Activated naive CD4-positive, alpha-beta T cell treated with anti-CD3 and anti-CD28 coated beads, Interleukin-2, amount 50 U/mL, for 72 hours (primary cell): ENCODE results near the gene RBM8A. TPM values are rescaled to one million over a fixed set of nuclear protein-coding genes. Genes with fewer than 3 reads are reported as not detected.
A peak's percentile ranks its signal among the peaks of the same experiment; 100 is the strongest.

Experiments
- ATAC-seq, 2 donors: fragments of 150-1000 bp; cut with Tn5 transposase; 2 replicates each; pipeline ENCODE4 v1.10.0; 2021; ENCODE audit warnings: mild to moderate bottlenecking in 2 of 2, moderate library complexity in 2 of 2
- DNase-seq, 2 donors: peaks; one replicate each; pipeline ENCODE4 v3.0.0; 2021 to 2022; ENCODE audit warnings: low spot score in 2 of 2
- H3K27ac Mint-ChIP-seq, 2 donors: one replicate each; pipeline ENCODE4 v1.8.0; 2022; ENCODE audit warnings: mild to moderate bottlenecking in 2 of 2, mixed read lengths in 2 of 2
- H3K36me3 Mint-ChIP-seq, 2 donors: one replicate each; pipeline ENCODE4 v1.8.0; 2022; ENCODE audit warnings: mixed read lengths in 2 of 2
- H3K9me3 Mint-ChIP-seq, 2 donors: one replicate each; pipeline ENCODE4 v1.8.0; 2022; ENCODE audit warnings: mixed read lengths in 2 of 2
- total RNA-seq, 2 donors: library from RNA; stranded (reverse); gene quantifications; one replicate each; pipeline ENCODE4 v1.2.3, GENCODE V29; 2022

Gene RBM8A
- total RNA-seq, 2 donors from 2014 or later, result 254 to 286 TPM

DNA sequence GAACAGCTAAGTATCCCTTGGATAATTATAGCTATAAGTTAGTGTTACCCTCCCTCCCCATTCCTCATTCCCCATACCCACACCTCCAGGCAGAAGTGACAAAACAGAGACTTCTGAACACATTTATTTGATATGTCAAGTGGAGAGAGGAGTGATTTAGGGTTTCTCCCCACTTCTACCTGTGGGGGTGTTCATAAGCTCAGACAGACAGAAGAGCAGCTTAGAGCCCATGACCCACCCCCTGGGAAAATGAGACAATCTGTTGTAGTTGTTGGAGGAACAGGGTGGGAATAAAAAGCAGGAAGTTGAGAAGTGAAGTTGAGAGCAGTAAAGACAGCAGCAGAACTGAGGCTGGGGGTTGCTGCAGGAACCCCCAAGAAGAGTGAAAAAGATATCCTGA, 32.0 kb upstream of the RBM8A start:
- ATAC-seq, result no peak
- H3K36me3 Mint-ChIP-seq, result peaks cover 11% of the 10 kb centered on the region in 2 donors
- no peaks in the 10 kb centered on the region for H3K9me3 Mint-ChIP-seq
- no peak for DNase-seq
- no peak overlapping the region for H3K27ac Mint-ChIP-seq

DNA sequence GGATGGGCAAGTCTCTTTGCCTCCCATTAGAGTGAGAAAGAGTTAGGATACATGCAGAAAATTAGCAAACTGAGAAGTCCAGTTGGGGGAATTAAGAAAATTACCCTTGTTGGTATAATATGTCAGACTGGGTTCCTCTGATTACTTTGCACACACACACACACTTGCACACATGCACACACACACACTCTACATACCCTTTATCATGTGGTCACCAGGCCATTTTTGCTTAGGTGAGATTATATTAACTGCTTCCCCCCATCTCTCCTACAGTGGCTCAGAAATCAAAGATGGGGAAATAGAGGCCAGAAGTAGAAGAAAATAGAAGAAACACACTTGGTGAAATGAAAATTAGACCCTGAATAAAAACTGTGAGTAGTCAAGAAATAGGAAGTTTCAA, 31.4 kb upstream of the RBM8A start:
- ATAC-seq, result no peak
- Mint-ChIP-seq H3K27ac (no peak overlapping the region), H3K36me3 (peaks cover 7 to 11% of the 10 kb centered on the region in 2 donors), H3K9me3 (no peaks in the 10 kb centered on the region)
- no peak for DNase-seq

DNA sequence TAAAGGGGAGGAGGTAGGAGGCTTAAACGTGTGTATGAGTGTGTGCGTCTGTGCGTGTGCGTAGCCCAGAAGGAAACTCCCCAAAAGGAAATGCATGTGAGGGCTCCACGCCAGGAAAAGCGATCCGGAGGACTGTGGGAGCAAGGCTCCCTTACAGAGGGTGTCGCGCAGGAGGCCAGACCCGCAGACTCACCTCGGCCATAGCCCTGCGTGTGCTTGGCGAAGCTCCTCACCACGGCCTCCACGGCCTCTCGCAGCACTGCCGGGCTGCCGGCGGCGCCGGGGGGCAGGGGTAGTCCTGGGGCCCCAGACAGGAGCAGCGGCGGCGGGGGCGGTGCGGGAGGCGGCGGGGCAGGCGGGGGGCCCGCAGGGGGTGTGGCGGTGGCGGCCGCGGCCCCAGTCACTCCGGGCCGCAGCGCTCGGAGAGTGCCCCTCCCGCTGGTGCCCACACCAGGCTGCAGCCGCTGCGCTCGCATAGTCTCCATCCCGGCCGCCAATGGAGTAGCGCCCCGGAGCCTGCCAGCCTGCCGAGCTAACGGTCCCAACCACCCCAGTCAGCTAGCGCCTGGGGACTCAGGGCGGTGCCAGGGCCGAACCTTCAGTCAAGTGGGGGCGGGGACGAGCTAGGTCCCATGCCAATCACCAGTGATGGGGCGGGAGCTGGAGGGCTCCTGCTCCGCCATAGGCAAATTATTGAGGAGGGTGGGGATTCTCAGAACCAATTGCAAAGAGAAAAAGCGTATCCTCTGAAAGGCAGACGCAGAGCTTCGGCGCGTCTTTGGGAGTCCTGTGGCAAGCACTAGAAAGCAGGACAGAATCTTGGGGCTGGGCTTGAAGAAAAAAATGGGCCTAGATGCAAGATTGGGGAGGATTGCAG, 30.4 kb upstream of the RBM8A start, which contains the start of gene LIX1L:
TSS of gene LIX1L (minus strand) at position 575 of the 877 bp plus-strand sequence. CDS start at position 485, 90 bp downstream.
- peak; percentile 93 to 94 for DNase-seq
- peak; percentile 91 to 92 for ATAC-seq
- H3K27ac Mint-ChIP-seq, result peak within 1 kb of the TSS; percentile 51 to 73
- peaks cover 7 to 11% of the 10 kb centered on the region in 2 donors for H3K36me3 Mint-ChIP-seq
- H3K9me3 Mint-ChIP-seq, result no peaks in the 10 kb centered on the region

DNA sequence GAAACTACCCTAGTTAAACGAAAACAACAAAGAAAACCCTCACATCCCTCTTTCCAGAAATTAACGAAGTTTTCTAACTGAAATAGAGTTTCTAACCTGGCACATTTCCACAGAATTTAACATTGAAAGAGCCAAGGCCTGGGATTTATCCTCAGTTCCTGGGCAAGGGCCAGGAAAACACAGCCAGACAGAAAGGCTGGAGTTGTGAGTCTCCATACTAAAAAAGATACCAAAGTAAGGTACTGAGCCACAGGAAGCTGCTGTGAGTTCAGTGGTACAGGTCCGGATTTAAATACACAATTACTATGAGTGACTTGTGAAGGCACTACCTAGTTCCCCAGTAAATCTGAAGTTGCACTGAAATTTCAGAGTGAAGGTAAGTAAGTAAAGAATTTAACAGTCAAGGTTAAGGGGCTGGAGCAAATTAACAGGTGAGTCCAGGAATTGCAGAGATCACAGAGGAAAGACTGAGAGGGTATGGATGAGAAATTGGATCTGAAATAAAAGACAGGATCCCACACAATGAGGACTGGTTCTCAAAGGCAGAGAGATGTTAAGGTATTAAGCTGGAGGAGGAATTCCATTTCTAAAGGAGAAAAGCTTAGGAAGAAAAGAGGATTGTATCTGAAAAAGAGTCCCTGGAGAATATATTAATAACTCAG, 29.6 kb upstream of the RBM8A start:
- H3K9me3 Mint-ChIP-seq, result no peaks in the 10 kb centered on the region
- H3K27ac Mint-ChIP-seq, result peak overlapping the region; percentile 39 to 73
- ATAC-seq (no peak), DNase-seq (no peak)
- peaks cover 7 to 11% of the 10 kb centered on the region in 2 donors for H3K36me3 Mint-ChIP-seq

DNA sequence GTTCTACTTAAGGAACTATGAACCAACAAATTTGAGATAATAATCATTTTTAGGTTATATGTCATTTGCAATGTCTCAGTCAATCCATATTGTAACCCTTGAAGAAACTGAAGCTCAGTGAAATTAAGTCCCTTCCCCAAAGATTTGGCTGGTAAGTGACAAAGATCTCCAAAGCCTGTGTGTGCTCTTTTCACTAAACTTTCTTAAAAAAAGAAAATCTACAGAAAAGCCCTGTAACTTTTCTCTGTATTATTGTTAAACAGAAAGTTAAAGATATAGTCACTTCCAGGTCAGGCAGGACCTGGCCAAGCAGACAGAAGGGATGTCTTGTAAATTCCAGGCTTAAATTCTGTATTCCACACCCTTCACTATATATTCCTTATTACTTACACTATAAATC, 29.1 kb upstream of the RBM8A start:
- H3K36me3 Mint-ChIP-seq, result peaks cover 7 to 11% of the 10 kb centered on the region in 2 donors
- peak overlapping the region in 1 of 2 donors; percentile 73 for H3K27ac Mint-ChIP-seq
- H3K9me3 Mint-ChIP-seq, result no peaks in the 10 kb centered on the region
- no peak for DNase-seq
- ATAC-seq, result no peak

DNA sequence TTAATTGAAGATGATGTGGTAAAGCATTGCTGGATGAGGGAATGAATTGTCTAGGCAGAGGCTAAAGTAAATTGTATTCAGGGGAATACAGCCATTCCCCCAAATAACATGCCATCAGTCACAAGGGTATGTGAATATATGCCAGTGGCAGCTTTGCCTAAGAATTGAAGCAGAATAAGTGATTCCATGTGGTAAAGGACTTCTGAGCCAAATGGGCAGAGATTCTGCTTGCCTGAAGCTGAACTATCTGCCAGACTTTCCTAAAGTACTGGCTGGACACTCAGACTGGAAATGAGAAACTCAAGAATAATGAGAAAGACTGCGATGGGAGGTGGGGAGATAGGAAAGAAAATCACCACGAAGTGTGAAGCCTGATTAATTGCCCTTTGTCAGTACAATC, 28.2 kb upstream of the RBM8A start:
- H3K27ac Mint-ChIP-seq, result no peak overlapping the region
- H3K9me3 Mint-ChIP-seq, result no peaks in the 10 kb centered on the region
- peaks cover 6 to 7% of the 10 kb centered on the region in 2 donors for H3K36me3 Mint-ChIP-seq
- DNase-seq (no peak), ATAC-seq (no peak)

DNA sequence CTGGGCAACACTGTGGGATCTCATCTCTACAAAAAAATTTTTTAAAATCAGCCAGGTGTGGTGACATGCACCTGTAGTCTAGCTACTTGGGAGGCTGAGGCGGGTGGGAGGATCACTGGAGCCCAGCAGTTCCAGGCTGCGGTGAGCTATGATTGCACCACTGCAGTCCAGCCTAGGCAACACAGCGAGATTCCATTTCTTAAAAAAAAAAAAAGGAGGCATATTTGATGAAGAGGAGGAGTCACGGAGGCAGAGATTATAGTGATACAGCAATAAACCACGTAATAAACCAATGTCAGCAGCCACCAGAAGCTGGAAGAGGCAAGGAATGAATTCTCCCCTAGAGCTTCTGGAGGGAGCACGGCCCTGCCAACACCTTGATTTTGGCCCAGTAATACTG, 26.6 kb upstream of the RBM8A start:
- Mint-ChIP-seq H3K36me3 (peaks cover 6 to 7% of the 10 kb centered on the region in 2 donors), H3K9me3 (no peaks in the 10 kb centered on the region)

DNA sequence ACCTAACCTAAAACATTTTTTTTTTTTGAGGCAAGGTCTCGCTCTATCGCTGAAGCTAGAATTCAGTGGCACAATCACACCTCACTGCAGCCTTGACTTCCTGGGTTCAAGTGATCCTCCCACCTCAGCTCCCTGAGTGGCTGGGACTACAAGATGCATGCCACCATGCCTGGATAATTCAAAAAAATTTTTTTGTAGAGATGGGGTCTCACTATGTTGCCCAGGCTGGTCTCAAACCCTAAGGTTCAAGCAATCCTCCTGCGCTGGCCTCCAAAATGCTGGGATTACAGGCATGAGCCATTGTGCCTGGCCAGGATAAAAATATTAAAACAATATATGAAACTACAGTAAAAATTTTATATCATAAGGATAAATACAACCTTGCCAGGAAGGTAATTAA, 25.6 kb upstream of the RBM8A start:
- Mint-ChIP-seq H3K36me3 (peaks cover 6 to 7% of the 10 kb centered on the region in 2 donors), H3K27ac (no peak overlapping the region), H3K9me3 (no peaks in the 10 kb centered on the region)
- ATAC-seq (no peak), DNase-seq (no peak)

More for the DNA sequence above, 26.6 kb upstream of the RBM8A start:
- DNase-seq (no peak), ATAC-seq (no peak)
- no peak overlapping the region for H3K27ac Mint-ChIP-seq

DNA sequence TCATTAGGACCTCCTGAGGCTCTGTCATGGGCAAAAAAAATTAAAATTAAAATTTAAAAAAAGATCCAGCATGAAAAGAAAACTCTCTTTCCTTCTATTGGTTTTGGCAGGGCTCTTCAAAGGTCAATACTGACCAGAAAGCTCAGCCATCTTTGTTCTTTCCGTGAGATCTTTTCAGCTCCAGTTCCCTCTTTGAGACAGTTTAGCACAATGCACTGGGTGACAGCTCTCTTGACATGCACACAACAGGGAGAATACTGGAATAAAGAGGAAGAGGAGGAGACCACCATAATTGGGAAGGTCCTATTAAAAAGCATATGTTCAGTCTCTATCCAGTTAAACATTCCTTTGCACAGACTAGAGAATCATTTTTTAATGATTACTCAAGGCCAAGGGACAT, 24.2 kb upstream of the RBM8A start:
- H3K36me3 Mint-ChIP-seq, result no peaks in the 10 kb centered on the region

DNA sequence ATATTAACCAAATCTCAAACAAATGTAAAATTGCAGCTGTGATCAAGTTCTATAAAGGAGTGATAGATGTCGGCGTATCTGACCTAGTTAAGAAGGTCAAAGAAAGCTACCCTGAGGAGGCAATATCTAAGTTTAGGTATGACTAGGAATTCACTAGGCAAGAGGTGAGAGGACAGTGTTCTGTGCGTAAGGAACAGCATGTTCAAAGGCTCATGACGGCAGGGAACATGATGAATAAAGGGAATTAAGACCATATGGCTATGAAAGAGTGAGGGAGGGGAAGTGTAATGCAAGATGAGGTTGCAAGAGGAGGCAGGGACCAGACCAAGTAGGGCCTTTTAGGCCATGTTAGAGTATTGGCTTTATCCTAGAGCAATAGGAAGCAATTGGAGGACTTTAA, 21.9 kb upstream of the RBM8A start:
- DNase-seq (no peak), ATAC-seq (no peak)
- no peaks in the 10 kb centered on the region for H3K9me3 Mint-ChIP-seq
- no peak overlapping the region for H3K27ac Mint-ChIP-seq
- no peaks in the 10 kb centered on the region for H3K36me3 Mint-ChIP-seq

More for the DNA sequence above, 24.2 kb upstream of the RBM8A start:
- H3K27ac Mint-ChIP-seq, result no peak overlapping the region
- no peak for DNase-seq
- no peak for ATAC-seq
- H3K9me3 Mint-ChIP-seq, result no peaks in the 10 kb centered on the region

DNA sequence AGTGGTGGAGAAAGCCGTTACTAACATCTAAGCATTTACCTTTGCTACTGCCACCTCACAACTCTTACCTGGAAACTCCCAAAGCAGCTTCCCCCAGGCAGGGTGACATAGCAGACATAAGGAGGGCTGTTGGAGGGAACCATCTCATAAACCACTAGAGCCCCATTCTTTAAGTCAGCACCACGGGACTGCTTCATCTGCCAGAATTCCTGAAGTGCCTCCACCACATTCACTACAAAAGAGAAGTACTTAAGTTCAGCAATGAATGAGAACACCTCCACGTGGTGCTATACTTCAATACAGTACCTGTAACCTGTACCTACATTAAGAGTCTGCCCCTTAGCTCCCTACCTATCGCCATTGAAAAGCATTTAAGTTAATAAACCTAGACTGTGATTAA, 20.3 kb upstream of the RBM8A start:
- Mint-ChIP-seq H3K9me3 (no peaks in the 10 kb centered on the region), H3K27ac (no peak overlapping the region), H3K36me3 (no peaks in the 10 kb centered on the region)
- DNase-seq, result no peak
- no peak for ATAC-seq

DNA sequence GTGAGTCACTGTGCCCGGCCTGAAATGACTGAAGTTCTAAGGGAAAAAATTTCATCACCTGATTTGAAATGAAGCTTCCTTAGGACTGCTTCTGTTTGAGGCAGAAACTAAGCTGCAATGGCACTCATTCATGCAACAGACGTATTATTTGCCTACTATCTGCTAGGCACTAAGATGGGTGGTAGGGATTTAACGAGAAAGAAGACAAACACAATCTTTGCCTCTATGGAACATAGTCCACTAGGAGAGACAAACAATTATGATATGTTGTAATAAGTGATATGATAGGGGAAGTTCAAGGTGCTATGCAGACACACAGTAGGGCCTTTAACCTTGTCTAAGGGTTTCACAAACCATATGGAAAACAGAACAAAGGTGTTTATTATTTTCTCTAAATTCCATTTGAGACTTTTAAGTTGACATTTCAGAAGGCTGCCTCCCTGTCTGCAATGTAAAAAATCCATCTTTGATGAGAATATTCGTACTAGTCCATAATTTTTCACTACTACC, 19.2 kb upstream of the RBM8A start:
- Mint-ChIP-seq H3K27ac (peak overlapping the region in 1 of 2 donors; percentile 69), H3K9me3 (no peaks in the 10 kb centered on the region), H3K36me3 (no peaks in the 10 kb centered on the region)
- ATAC-seq, result no peak
- DNase-seq, result no peak

DNA sequence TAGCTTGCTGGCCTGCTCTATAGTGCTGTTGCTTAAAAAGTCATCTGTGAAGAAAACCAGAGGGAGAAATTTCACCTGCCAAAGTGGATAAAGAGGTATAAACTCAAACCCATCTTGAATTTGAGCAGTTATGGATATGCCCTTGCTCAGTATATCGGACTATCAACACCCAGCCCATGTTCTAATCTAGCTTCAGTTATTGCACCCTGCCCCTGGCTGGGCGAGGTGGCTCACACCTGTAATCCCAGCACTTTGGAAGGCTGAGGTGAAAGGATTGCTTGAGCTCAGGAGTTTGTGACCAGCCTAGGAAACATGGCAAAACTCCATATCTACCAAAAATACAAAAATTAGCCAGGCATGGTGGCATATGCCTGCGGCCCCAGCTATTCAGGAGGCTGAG, 17.2 kb upstream of the RBM8A start:
- H3K27ac Mint-ChIP-seq, result peak overlapping the region; percentile 57 to 72
- DNase-seq, result no peak
- no peaks in the 10 kb centered on the region for H3K36me3 Mint-ChIP-seq
- H3K9me3 Mint-ChIP-seq, result no peaks in the 10 kb centered on the region
- no peak for ATAC-seq

DNA sequence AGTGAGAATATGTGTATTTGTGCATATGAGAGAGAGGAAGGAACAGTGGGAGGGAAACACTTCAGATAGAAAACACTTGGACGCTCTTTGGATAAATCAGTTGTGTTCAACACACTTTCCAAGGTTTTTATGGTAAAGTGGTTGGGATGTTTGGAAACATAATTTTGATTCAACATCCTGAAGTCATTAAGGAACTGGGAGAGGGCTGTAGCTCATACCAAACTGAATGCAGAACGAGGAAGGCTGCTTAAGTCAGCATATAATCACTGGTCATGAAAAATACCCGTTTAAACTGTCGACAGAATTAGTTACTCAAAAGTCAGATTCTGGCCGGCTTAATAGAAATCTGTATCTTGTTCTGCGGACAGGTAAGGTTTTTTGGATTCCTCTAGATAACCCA, 15.6 kb upstream of the RBM8A start:
- H3K9me3 Mint-ChIP-seq, result no peaks in the 10 kb centered on the region
- no peaks in the 10 kb centered on the region for H3K36me3 Mint-ChIP-seq

DNA sequence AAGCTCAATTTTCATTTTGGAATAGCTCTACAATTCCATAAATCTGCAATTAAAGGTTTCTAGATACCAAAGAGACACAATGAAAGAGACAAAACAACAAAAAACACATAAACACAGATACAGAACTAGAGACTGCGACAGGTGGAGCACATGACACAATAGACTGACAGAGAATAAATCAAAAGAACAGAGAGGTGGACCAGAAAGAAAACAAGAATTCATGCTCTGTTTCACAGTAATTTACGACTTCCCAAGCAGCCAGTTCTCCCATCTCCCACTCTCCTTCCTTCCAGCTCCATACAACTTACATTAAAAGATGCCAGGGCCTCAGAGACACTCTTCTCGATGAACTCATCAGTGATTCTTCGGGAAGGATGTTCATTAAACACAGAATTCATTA, 15.1 kb upstream of the RBM8A start:
- Mint-ChIP-seq H3K36me3 (no peaks in the 10 kb centered on the region), H3K27ac (no peak overlapping the region), H3K9me3 (no peaks in the 10 kb centered on the region)
- DNase-seq, result no peak
- ATAC-seq, result no peak

More for the DNA sequence above, 15.6 kb upstream of the RBM8A start:
- ATAC-seq (no peak), DNase-seq (no peak)
- no peak overlapping the region for H3K27ac Mint-ChIP-seq

DNA sequence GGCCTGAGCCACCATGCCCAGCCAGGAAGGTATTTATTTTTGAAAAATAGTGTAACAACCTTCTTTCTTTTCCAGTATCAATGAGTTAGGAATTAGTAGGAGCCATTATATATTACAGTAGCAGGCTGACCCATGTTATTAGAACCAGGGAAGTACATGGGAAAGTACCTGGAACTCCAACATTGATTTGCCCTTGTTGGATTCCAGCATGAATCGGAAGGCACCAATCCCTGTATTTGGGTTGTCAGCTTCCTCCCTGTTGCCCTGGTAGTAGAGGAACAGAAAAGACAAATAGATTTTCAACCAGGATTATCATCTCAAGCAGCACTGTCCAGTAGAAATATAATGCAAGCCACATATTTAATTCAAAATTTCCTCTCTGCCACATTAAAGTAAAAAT, 10.2 kb upstream of the RBM8A start:
- no peaks in the 10 kb centered on the region for H3K9me3 Mint-ChIP-seq
- ATAC-seq (no peak), DNase-seq (no peak)
- H3K36me3 Mint-ChIP-seq, result peaks cover 0 to 9% of the 10 kb centered on the region in 2 donors
- H3K27ac Mint-ChIP-seq, result no peak overlapping the region

DNA sequence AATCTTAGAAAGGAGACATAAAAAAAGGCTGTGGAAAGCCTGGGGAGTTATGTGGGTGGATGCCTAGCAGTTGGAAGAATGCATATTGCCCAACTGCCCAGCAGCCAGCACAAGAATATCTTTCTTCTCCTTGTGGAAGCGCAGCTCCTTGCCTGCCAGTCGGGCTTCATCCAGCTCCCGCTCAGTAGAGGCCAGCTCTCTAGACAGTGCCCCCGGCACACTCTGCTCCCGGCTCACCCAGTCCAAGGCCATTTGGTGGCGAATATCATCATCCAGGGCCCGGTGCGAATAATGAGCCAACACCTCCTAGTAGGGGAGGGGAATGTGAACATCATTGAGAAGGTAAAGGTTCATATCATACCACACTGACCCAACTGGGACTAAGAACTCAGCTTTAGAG, 9.0 kb upstream of the RBM8A start:
- H3K36me3 Mint-ChIP-seq, result peaks cover 0 to 9% of the 10 kb centered on the region in 2 donors
- no peaks in the 10 kb centered on the region for H3K9me3 Mint-ChIP-seq
- H3K27ac Mint-ChIP-seq, result no peak overlapping the region
- no peak for ATAC-seq
- no peak for DNase-seq
